HS-5 (cell line): ENCODE measurements around the gene GOLT1B.
A peak's percentile ranks its signal among the peaks of the same experiment; 100 is the strongest.

Source experiments
- DNase-seq: peaks from one replicate; pipeline ENCODE4 v3.0.0-alpha.2; 2012; ENCODE audit warnings: low read depth

GOLT1B gene

DNA sequence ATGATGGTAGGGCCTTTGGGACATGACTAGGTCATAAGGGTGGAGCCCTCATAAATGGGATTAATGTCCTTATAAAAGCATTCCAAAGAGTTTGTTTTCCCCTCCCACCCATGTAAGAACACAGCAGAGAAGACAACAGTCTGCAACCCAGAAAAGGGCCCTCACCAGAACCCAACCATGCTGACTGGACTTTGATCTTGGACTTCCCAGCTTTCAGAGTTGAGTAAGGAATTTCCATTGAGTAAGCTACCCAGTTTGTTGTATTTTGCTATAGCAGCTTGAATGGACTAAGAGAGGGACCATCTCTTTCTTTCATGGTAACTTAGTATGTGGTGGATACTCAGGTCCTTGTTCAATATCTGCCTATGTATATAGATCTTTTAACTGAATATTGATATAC is 21.6 kb downstream of the GOLT1B start:
- DNase-seq: no peak

- DNase-seq: no peak
Observed at GRCh38 chr12:21526053-21526452, 24.5 kb downstream of the GOLT1B start, which contains the start of gene SPX. Gene SPX, plus strand, starts transcription at chr12:21526296. Its CDS starts 177 bp downstream, at chr12:21526473.

- DNase-seq: no peak
Observed at GRCh38 chr12:21526721-21527345, 25.2 kb downstream of the GOLT1B start.

DNA sequence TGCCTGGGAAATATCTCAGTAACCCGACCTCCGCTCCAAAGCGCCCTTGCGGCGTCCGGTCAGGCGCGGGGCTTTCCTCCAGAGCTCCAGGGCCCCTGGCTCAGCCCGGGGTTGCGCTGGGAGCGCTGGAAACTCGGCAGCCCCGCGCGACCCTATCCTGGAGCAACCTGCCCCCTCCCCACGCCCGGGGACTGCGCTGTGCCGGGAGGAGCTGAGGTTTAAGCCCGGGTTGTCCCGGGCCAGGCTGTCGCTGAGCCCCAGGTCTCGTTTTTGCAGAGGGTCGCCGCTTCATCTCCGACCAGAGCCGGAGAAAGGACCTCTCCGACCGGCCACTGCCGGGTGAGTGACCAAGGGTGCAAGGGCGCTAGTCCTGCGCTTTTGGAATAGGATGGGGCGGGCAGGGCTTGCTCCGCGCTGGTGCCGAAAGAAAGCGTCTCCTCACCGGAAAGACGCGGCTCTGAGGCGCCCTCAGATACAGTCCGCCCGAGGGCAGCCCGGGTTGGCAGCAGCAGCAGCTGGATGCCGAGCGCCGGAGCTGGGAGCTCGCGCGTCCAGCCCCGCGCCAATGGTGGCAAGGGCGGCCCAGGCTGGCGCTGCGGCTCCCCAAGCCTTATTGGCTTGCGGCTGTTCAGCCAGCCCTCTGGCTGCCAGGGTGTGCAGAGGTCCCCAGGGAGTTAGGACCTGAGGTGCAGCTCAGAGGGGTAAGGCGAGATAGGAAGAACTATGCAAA is 26.0 kb downstream of the GOLT1B start:
- peak; percentile 16 for DNase-seq

DNA sequence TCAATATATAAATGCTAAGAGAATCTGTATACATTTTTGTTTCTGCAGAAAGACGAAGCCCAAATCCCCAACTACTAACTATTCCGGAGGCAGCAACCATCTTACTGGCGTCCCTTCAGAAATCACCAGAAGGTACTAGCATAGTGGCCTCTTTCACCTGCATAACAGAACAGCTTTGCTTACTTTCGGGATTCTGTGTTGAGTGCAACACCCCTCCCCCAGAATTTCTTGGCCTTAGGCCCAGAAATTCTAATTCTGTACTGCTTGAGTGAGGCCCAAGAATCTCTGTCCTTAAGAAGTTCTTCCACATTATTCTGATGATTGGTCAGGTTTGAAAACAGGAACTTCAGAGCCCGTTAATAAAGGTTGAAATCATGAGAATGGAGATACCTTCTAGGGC is 27.4 kb downstream of the GOLT1B start:
- DNase-seq: no peak

DNA sequence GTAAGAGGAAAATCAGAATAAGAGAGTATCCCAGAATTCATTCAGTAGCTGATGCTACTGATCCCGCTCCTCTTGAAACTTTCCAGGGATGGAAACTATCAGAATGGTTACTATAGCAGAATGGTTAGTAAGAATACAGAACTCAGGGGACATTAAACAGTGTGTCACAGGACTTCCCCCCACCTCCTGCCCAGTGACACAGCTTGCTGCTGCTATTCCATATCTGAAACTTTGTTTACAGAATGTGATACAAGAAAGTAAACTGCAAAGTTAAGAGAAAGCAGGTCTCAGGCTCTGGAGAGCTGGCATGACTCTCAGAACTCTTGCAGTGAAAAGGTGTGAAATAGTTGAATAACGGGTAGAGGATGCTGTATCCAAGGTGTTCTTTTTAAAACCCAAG is 27.9 kb downstream of the GOLT1B start:
- no peak for DNase-seq

- no peak for DNase-seq
Observed at GRCh38 chr12:21538061-21538653, 36.6 kb downstream of the GOLT1B start.

- DNase-seq: no peak
Observed at GRCh38 chr12:21539797-21540196, 38.2 kb downstream of the GOLT1B start.

DNA sequence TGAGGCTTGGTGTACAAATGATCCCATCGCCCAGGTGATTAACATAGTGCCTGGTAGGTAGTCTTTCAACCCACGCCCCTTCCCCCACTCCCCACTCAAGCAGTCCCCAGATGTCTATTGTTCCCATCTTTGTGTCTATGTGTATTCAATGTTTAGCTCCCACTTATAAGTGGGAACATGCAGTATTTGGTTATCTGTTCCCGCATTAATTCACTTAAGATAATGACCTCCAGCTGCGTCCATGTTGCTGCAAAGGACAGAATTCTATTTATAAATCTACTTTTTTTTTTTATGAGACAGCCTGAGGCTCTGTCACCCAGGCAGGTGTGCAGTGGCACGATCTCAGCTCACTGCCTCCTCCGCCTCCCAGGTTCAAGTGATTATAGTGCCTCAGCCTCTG is 40.2 kb downstream of the GOLT1B start:
- no peak for DNase-seq

GRCh38 chr12:21542403-21542802 is 40.8 kb downstream of the GOLT1B start:
- DNase-seq: no peak

- DNase-seq: no peak
Observed at GRCh38 chr12:21543151-21543550, 41.6 kb downstream of the GOLT1B start.

DNA sequence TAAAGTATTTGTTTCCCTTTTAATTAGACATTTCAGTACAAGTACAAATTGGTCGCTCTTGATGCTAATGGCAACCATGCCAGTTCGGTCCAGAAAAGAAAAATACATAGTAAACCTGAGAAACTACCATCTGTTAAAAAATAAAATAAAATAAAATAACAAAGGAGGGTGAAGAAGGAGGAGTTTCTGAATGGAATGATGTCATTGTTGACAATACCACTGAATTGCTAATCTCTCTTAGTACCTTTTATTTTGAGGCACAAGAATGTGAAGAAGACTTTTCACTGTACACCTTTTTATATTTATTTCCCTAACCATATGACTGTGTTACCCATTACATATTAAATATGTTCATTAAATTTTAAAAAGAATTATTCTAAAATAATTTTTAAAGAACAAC is 44.0 kb downstream of the GOLT1B start:
- no peak for DNase-seq

GRCh38 chr12:21546716-21547115 is 45.1 kb downstream of the GOLT1B start:
- no peak for DNase-seq

DNA sequence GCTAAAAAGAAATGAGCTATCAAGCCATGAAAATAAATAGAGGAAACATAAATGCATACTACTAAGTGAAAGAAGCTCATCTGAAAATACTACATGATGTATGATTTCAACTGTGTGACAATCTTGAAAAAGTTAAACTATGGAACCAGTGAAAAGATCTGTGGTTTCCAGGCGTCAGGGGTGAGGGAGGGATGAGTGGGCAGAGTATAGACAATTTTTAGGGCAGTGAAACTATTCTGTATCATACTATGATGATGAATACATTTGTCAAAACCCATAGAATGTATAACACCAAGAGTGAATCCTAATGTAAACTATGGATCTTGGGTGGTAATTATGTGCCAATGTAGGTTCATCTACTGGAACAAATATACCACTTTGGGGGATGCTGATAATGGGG is 45.8 kb downstream of the GOLT1B start:
- DNase-seq: no peak

DNA sequence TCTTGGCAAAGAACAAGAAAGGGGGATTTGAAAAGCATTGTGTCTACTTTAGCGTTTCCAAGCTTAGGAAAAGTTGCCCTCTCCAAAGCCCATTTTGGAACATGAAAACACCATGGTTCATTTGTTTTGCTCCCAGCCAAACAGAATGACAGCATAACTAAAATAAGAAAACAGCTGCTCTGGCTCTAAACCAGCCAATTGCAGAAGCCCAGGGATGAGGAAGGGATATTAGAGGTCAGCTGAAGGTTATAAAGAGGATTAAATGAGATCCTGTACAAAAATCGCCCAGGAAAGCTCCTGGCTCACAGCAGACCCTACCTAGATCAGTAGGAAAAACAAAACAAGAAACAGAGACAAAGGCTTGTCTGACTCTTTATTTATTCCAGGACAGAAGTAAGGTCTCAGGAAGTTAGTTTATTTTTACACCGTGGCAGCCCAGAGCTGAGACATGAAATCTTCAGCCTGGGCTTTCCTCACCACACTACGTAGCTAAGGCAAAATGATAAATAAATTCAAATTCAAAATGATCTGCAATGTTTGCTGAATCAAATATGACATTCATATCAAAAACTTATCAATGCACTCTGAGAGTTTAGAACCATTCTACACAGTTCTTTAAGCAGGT is 50.4 kb downstream of the GOLT1B start:
- DNase-seq: no peak

- DNase-seq: no peak
Observed at GRCh38 chr12:21552635-21553328, 51.2 kb downstream of the GOLT1B start.

DNA sequence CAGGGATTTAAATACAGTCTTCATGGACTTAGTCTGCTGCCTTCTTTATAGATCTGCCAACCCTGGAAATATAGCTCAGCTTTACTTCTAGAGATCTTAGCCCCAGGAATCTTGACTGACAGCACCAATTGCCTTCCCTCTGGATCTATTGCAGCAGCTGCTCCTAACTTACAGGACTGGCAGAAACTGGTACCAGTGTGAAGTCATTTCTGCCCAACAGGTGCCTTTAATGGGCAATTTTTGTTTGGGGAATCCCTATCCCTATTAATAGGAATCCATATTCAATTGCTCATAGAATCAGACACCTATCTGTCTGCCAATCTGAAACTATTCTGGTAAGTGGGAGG is 51.7 kb downstream of the GOLT1B start:
- no peak for DNase-seq

DNA sequence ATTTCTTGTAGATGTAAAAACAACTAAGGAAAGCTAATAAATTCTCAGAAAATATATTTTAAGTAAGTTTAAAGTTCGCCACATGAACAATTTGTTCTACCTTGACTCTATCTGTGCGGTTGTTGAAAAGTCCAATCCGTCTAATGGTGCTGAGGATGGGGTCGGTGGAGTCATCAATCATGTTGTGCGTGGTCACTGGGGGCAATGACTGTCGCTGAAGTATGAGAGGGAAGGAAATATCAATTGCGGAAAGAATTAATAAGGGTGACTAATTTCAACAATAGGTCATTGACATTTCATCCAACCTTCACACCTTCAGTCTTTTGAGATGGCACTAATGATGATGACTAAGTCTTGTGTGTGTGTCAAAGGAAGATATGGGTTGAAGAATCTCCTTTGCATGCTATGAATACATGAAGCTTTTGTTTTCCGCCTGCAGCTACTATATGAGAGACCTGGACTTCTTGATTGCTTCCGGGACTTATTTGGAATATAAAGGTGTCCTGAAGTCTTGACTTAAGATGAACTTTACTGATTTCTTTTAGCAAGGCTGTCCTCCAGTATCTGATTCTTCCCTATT is 56.6 kb downstream of the GOLT1B start:
- no peak for DNase-seq

DNA sequence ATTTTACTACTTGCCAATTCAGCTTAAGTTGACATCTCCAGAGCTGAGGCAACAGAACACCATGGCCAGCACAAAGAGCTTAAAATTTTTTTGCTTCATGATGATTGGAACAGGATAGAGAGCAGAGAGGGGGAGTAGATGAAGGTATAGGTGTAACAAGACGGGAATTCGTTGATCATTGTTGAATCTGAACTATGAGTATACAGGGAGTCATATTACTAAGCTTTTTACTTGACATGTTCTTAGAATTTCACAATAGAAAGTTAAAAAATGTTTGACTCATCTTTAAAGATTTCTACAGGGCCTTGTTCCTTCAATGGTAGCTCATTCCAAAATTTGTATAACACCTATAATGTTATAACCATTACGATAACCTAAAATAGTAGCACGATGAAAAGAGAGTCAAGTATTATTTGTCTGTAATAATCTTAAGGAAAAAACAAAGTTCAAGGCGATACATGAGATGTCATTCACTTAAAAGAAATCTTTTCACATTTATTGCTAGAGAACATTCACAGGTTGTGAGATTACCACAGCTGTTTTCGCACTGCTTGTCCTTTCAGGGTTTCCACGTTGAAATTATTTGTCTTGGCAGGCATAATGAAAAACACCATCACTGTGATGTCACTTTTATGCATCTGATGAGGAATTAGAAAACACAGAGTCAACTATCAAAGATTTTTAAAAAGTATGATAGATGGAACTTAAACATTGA is 58.4 kb downstream of the GOLT1B start:
- DNase-seq: peak; percentile 64

- DNase-seq: no peak
Observed at GRCh38 chr12:21561158-21561557, 59.6 kb downstream of the GOLT1B start.

- no peak for DNase-seq
Observed at GRCh38 chr12:21562859-21563258, 61.3 kb downstream of the GOLT1B start.
